Neuronal stem cell (in vitro differentiated cells): ENCODE data around the gene PLXDC2.

Source experiments
- DNase-seq: peaks from one replicate; pipeline ENCODE4 v3.0.0-alpha.2; 2013; ENCODE audit warnings: low spot score
- H2AFZ ChIP-seq: one replicate; pipeline ENCODE4 v1.6.1; 2013; ENCODE audit warnings: mild to moderate bottlenecking, low read length, inconsistent platforms
- H2AK5ac ChIP-seq: 2 replicates; pipeline ENCODE4 v1.6.1; 2013; ENCODE audit warnings: low read depth, mild to moderate bottlenecking, inconsistent platforms, low read length, moderate library complexity, mixed read lengths
- H2BK120ac ChIP-seq: 2 replicates; pipeline ENCODE4 v1.6.1; 2013; ENCODE audit warnings: low read depth, mild to moderate bottlenecking, inconsistent platforms, low read length, moderate library complexity, mixed read lengths
- H2BK12ac ChIP-seq: one replicate; pipeline ENCODE4 v1.6.1; 2013; ENCODE audit warnings: low read length, inconsistent platforms
- H2BK15ac ChIP-seq: 2 replicates; pipeline ENCODE4 v1.6.1; 2013; ENCODE audit warnings: mild to moderate bottlenecking, low read length, inconsistent platforms, mixed read lengths
- H2BK5ac ChIP-seq: one replicate; pipeline ENCODE4 v1.6.1; 2013; ENCODE audit warnings: inconsistent platforms, mild to moderate bottlenecking, low read length, moderate library complexity
- H3K14ac ChIP-seq: one replicate; pipeline ENCODE4 v1.6.1; 2013; ENCODE audit warnings: low read length, inconsistent platforms
- H3K18ac ChIP-seq: 2 replicates; pipeline ENCODE4 v1.6.1; 2013; ENCODE audit warnings: low read length, inconsistent platforms
- H3K23ac ChIP-seq: 2 replicates; pipeline ENCODE4 v1.6.1; 2013; ENCODE audit warnings: low read depth, mild to moderate bottlenecking, mixed read lengths, low read length, inconsistent platforms; ENCODE audit not compliant: poor library complexity
- H3K27ac ChIP-seq: replicated peaks from 3 replicates; pipeline ENCODE4 v1.5.1; 2013; ENCODE audit warnings: low read length, inconsistent platforms
- H3K27me3 ChIP-seq, 3 experiments: 2 replicates each; pipeline ENCODE4 v1.6.1; 2013; ENCODE audit warnings: low read length in 3 of 3, mild to moderate bottlenecking in 2 of 3, inconsistent platforms in 1 of 3, low read depth in 1 of 3, mixed read lengths in 1 of 3, moderate library complexity in 1 of 3; ENCODE audit not compliant: control insufficient read depth in 3 of 3, insufficient read depth in 3 of 3
- H3K36me3 ChIP-seq, 2 donors: replicated peaks in 1 of 2; 2 replicates each; pipeline ENCODE4 v1.6.1; 2013; ENCODE audit warnings: low read length in 2 of 2; ENCODE audit not compliant: control insufficient read depth in 2 of 2, insufficient read depth in 2 of 2
- H3K4ac ChIP-seq: 2 replicates; pipeline ENCODE4 v1.6.1; 2013; ENCODE audit warnings: inconsistent platforms, mild to moderate bottlenecking, low read length, moderate library complexity
- H3K4me1 ChIP-seq, 2 donors: 1 replicate in 1 of 2; 2 replicates in 1 of 2; pipeline ENCODE4 v1.6.1; 2013; ENCODE audit warnings: low read length in 2 of 2, low read depth in 1 of 2; ENCODE audit not compliant: control insufficient read depth in 2 of 2, insufficient read depth in 1 of 2
- H3K4me2 ChIP-seq: one replicate; pipeline ENCODE4 v1.6.1; 2013; ENCODE audit warnings: mild to moderate bottlenecking, low read length, inconsistent platforms; ENCODE audit not compliant: insufficient read depth, poor library complexity, severe bottlenecking
- H3K4me3 ChIP-seq, 2 donors: 2 replicates each; pipeline ENCODE4 v1.5.1; 2013; ENCODE audit warnings: low read length in 2 of 2, mild to moderate bottlenecking in 2 of 2, inconsistent platforms in 1 of 2, moderate library complexity in 1 of 2
- H3K79me1 ChIP-seq: one replicate; pipeline ENCODE4 v1.6.1; 2013; ENCODE audit warnings: low read depth, mild to moderate bottlenecking, inconsistent platforms, low read length, moderate library complexity
- H3K9ac ChIP-seq: one replicate; pipeline ENCODE4 v1.6.1; 2013; ENCODE audit warnings: mild to moderate bottlenecking, low read depth, low read length, inconsistent platforms; ENCODE audit not compliant: poor library complexity
- H3K9me3 ChIP-seq, 2 donors: replicated peaks in 1 of 2; 2 replicates each; pipeline versions ENCODE3 to v1.6.1; 2013; ENCODE audit warnings: low read length in 2 of 2, mild to moderate bottlenecking in 2 of 2, inconsistent platforms in 1 of 2, low read depth in 1 of 2, mixed read lengths in 1 of 2, moderate library complexity in 1 of 2; ENCODE audit not compliant: control insufficient read depth in 2 of 2, insufficient read depth in 1 of 2
- H4K8ac ChIP-seq: one replicate; pipeline ENCODE4 v1.6.1; 2013; ENCODE audit warnings: low read depth, mild to moderate bottlenecking, inconsistent platforms, low read length, moderate library complexity
- H4K91ac ChIP-seq: one replicate; pipeline ENCODE4 v1.6.1; 2013; ENCODE audit warnings: low read length, low read depth, mild to moderate bottlenecking, inconsistent platforms; ENCODE audit not compliant: poor library complexity
- WGBS, 2 donors: extraction: QIAGEN DNeasy Blood & Tissue Kit; methylation state at CpG; one replicate each; pipeline ENCODE4 v1.1.7; 2013; ENCODE audit warnings: missing lambda C conversion rate in 2 of 2, mixed read lengths in 1 of 2; ENCODE audit not compliant: insufficient read length in 2 of 2, insufficient replicate concordance in 1 of 2; ENCODE audit errors: extremely low coverage in 2 of 2; 5-methylcytosine and 5-hydroxymethylcytosine counted together

The PLXDC2 gene

GRCh38 chr10:20065814-20066213 is 249.6 kb downstream of the PLXDC2 start:
- Histone ChIP-seq H3K4me1 (no peaks in the 10 kb centered on the region), H4K8ac (no peak overlapping the region), H3K9me3 (no peaks in the 10 kb centered on the region), H2BK5ac (no peak overlapping the region), H2AK5ac (no peak overlapping the region), H3K14ac (no peak overlapping the region), H4K91ac (no peak overlapping the region), H3K27ac (no peak overlapping the region), H3K23ac (no peak overlapping the region), H2BK15ac (no peak overlapping the region), H3K4me2 (no peak overlapping the region), H2BK120ac (no peak overlapping the region), H3K4me3 (no peak overlapping the region), H3K18ac (no peak overlapping the region), H2AFZ (no peak overlapping the region), H3K4ac (no peak overlapping the region), H2BK12ac (no peak overlapping the region), H3K79me1 (no peaks in the 10 kb centered on the region), H3K27me3 (no peaks in the 10 kb centered on the region), H3K9ac (no peak overlapping the region), H3K36me3 (peaks cover 0 to 2% of the 10 kb centered on the region in 2 donors)
- no peak for DNase-seq
- WGBS, 2 donors: no CpG with 5 or more reads among the region's 6 CpGs

- Histone ChIP-seq H3K27me3 (no peaks in the 10 kb centered on the region), H3K36me3 (no peaks in the 10 kb centered on the region), H3K79me1 (no peaks in the 10 kb centered on the region), H3K18ac (no peak overlapping the region), H3K4me1 (no peaks in the 10 kb centered on the region), H3K4ac (no peak overlapping the region), H2BK120ac (no peak overlapping the region), H3K9ac (no peak overlapping the region), H2AFZ (no peak overlapping the region), H3K23ac (no peak overlapping the region), H3K14ac (no peak overlapping the region), H2AK5ac (no peak overlapping the region), H2BK5ac (no peak overlapping the region), H3K27ac (no peak overlapping the region), H3K4me2 (no peak overlapping the region), H4K8ac (no peak overlapping the region), H3K9me3 (peaks cover 0 to 6% of the 10 kb centered on the region in 2 donors), H3K4me3 (no peak overlapping the region), H2BK15ac (no peak overlapping the region), H4K91ac (no peak overlapping the region), H2BK12ac (no peak overlapping the region)
- no CpG with 5 or more reads among the region's 2 CpGs for WGBS, 2 donors
- no peak for DNase-seq
Measured at GRCh38 chr10:20073167-20073566, 256.9 kb downstream of the PLXDC2 start.

GRCh38 chr10:20075713-20076112 is 259.5 kb downstream of the PLXDC2 start:
- Histone ChIP-seq H2BK5ac (no peak overlapping the region), H3K9me3 (peaks cover 0 to 6% of the 10 kb centered on the region in 2 donors), H4K91ac (no peak overlapping the region), H4K8ac (no peak overlapping the region), H3K18ac (no peak overlapping the region), H3K23ac (no peak overlapping the region), H3K4me3 (no peak overlapping the region), H3K4ac (no peak overlapping the region), H3K14ac (no peak overlapping the region), H2BK120ac (no peak overlapping the region), H2BK15ac (no peak overlapping the region), H3K36me3 (no peaks in the 10 kb centered on the region), H3K4me2 (no peak overlapping the region), H3K4me1 (no peaks in the 10 kb centered on the region), H3K9ac (no peak overlapping the region), H3K27me3 (no peaks in the 10 kb centered on the region), H2AFZ (no peak overlapping the region), H2AK5ac (no peak overlapping the region), H2BK12ac (no peak overlapping the region), H3K27ac (no peak overlapping the region), H3K79me1 (no peaks in the 10 kb centered on the region)
- WGBS, 2 donors: no CpG with 5 or more reads among the region's 1 CpG
- no peak for DNase-seq

GRCh38 chr10:20084451-20084850 is 268.2 kb downstream of the PLXDC2 start:
- Histone ChIP-seq H4K8ac (no peak overlapping the region), H2BK120ac (no peak overlapping the region), H2AK5ac (no peak overlapping the region), H3K4me3 (no peak overlapping the region), H2BK15ac (no peak overlapping the region), H3K4ac (no peak overlapping the region), H3K27me3 (no peaks in the 10 kb centered on the region), H3K9me3 (no peaks in the 10 kb centered on the region), H2AFZ (no peak overlapping the region), H3K4me2 (no peak overlapping the region), H3K14ac (no peak overlapping the region), H3K36me3 (no peaks in the 10 kb centered on the region), H2BK12ac (no peak overlapping the region), H3K27ac (no peak overlapping the region), H3K79me1 (no peaks in the 10 kb centered on the region), H3K23ac (no peak overlapping the region), H3K4me1 (peaks cover 0 to 4% of the 10 kb centered on the region in 2 donors), H3K9ac (no peak overlapping the region), H2BK5ac (no peak overlapping the region), H4K91ac (no peak overlapping the region), H3K18ac (no peak overlapping the region)
- no peak for DNase-seq
- WGBS, 2 donors: no CpG with 5 or more reads among the region's 2 CpGs
